Vagina (tissue), 2 donors: ENCODE data around the gene SPATA25. TPM values are rescaled to one million over a fixed set of nuclear protein-coding genes. Genes with fewer than 3 reads are reported as not detected.

Source experiments
- DNase-seq, 2 donors: peaks; one replicate each; pipeline ENCODE4 v3.0.0-alpha.2; 2017; ENCODE audit errors: extremely low spot score in 2 of 2
- H3K27ac ChIP-seq: fragments of 200-600 bp; sonication (generic); one replicate; pipeline ENCODE4 v1.5.1; 2019
- H3K27me3 ChIP-seq: fragments of 200-600 bp; sonication (generic); one replicate; pipeline ENCODE4 v1.5.1; 2019
- H3K36me3 ChIP-seq, 2 donors: fragments of 200-600 bp; sonication (generic); one replicate each; pipeline ENCODE4 v1.5.1; 2017 to 2019
- H3K4me1 ChIP-seq: fragments of 200-600 bp; sonication (generic); one replicate; pipeline ENCODE4 v1.5.1; 2019
- H3K4me3 ChIP-seq, 2 donors: fragments of 200-600 bp; sonication (generic); 1 replicate in 1 of 2; 2 replicates in 1 of 2; pipeline ENCODE4 v1.5.1; 2016 to 2019
- H3K9me3 ChIP-seq: fragments of 200-600 bp; sonication (generic); one replicate; pipeline ENCODE4 v1.5.1; 2019
- POLR2A ChIP-seq, 2 donors: fragments of 450-650 bp; IDR thresholded peaks; one replicate each; pipeline ENCODE4 v1.6.1; 2017; ENCODE audit warnings: antibody characterized with exemption in 2 of 2, mild to moderate bottlenecking in 2 of 2, moderate library complexity in 2 of 2
- POLR2AphosphoS5 ChIP-seq, 2 donors: sonication (generic); formaldehyde crosslinking; IDR thresholded peaks; one replicate each; pipeline ENCODE4 v1.9.0; 2017; ENCODE audit warnings: antibody characterized with exemption in 2 of 2, mild to moderate bottlenecking in 2 of 2, low read depth in 1 of 2; ENCODE audit not compliant: insufficient read depth in 1 of 2
- intact Hi-C: fragments of 100-400 bp; cut with DNase I; formaldehyde crosslinking; loops from one replicate; pipeline ENCODE4 v1.15.1; 2023
- total RNA-seq: library from RNA; depleted of rRNA; stranded (reverse); fragments of >200 nt; gene quantifications from one replicate; pipeline ENCODE4 v1.2.3, GENCODE V29; 2016
- TF ChIP-seq, protein P1 (sequence below), 3 experiments: fragments of 450-650 bp in 2 of 3; fragments of 200-600 bp in 1 of 3; sonication (generic) in 1 of 3; IDR thresholded peaks; one replicate each; pipeline ENCODE4 v1.5.1; 2017 to 2019; ENCODE audit warnings: antibody characterized with exemption in 3 of 3, mild to moderate bottlenecking in 2 of 3, moderate library complexity in 2 of 3

Gene SPATA25
- total RNA-seq, 1 donor from 2014 or later: 7.1 TPM

DNA sequence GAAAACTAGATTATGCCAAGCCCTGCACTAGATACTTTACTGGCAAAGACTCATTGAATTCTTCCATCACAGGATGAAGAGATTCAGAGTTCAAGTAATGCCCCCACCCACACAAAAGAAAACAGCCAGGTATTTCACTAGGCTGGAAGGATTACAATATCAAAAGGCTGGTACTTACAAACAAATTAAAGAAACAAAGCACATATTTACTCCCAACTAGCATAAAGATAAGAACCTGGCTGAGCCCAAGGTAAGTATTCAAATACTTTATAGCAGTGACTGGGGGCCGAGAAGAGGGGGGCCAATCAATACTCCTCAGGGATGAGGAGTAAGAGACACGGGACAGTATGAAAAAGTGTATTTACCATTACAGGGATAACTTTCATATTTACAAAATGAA is 33.9 kb downstream of the SPATA25 start:
- TF ChIP-seq POLR2AphosphoS5 (IDR thresholded peaks at IDR 0.05; ENCODE audit: insufficient read depth in 1 of 2, low read depth in 1 of 2) (no peak), POLR2A (IDR thresholded peaks at IDR 0.05) (no peak)
- TF ChIP-seq, protein P1, sequence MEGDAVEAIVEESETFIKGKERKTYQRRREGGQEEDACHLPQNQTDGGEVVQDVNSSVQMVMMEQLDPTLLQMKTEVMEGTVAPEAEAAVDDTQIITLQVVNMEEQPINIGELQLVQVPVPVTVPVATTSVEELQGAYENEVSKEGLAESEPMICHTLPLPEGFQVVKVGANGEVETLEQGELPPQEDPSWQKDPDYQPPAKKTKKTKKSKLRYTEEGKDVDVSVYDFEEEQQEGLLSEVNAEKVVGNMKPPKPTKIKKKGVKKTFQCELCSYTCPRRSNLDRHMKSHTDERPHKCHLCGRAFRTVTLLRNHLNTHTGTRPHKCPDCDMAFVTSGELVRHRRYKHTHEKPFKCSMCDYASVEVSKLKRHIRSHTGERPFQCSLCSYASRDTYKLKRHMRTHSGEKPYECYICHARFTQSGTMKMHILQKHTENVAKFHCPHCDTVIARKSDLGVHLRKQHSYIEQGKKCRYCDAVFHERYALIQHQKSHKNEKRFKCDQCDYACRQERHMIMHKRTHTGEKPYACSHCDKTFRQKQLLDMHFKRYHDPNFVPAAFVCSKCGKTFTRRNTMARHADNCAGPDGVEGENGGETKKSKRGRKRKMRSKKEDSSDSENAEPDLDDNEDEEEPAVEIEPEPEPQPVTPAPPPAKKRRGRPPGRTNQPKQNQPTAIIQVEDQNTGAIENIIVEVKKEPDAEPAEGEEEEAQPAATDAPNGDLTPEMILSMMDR (IDR thresholded peaks at IDR 0.05): no peak
- Histone ChIP-seq H3K9me3 (no peaks in the 10 kb centered on the region), H3K4me3 (no peak overlapping the region), H3K27ac (no peak overlapping the region), H3K4me1 (peaks cover 43% of the 10 kb centered on the region), H3K27me3 (no peaks in the 10 kb centered on the region), H3K36me3 (peaks cover 0 to 25% of the 10 kb centered on the region in 2 donors)
- DNase-seq: no peak
- intact Hi-C loops: no loop called here

DNA sequence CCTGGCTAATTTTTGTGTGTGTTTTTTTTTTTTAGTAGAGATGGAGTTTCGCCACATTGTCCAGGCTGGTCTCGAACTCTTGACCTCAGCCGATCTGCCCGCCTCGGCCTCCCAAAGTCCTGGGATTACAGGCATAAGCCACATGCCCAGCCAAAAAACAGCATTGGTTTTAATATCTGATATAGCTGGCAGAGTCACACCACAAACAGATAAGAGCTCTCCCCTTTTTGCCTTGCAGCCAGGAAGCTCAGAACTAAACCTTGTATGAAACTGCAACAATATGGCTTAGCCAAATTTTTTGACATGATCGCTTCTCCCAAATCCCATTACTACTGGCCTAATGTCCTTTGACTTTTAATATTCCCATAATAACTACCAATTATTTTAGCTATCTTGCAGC is 35.1 kb downstream of the SPATA25 start:
- Histone ChIP-seq H3K9me3 (no peaks in the 10 kb centered on the region), H3K36me3 (peaks cover 0 to 34% of the 10 kb centered on the region in 2 donors)
- intact Hi-C loops: no loop called here

DNA sequence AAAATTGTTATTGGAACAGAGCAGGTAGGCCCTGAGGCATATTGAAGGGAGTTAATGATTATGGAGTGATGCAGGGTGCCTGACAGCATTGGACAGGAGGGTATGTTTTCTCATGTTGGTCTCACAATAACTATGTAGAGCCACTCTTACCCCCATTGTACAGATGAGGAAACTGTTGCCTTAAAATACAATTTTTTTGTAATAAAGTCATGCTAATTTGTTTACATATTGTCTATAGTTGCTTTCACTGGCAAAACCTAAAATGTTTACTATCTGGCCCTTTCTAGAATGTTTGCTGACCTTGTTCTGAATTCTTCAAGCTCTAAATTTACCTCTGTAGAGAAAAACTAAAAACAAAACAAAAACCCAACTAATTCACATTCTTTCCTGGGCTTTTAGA is 35.9 kb downstream of the SPATA25 start:
- DNase-seq: no peak
- Histone ChIP-seq H3K27ac (no peak overlapping the region), H3K9me3 (no peaks in the 10 kb centered on the region), H3K4me3 (no peak overlapping the region), H3K4me1 (peaks cover 29% of the 10 kb centered on the region), H3K27me3 (no peaks in the 10 kb centered on the region), H3K36me3 (peaks cover 0 to 41% of the 10 kb centered on the region in 2 donors)
- intact Hi-C loops: no loop called here
- TF ChIP-seq, protein P1 (IDR thresholded peaks at IDR 0.05): no peak
- TF ChIP-seq POLR2A (IDR thresholded peaks at IDR 0.05) (no peak), POLR2AphosphoS5 (IDR thresholded peaks at IDR 0.05; ENCODE audit: insufficient read depth in 1 of 2, low read depth in 1 of 2) (no peak)

More for the DNA sequence above, 35.1 kb downstream of the SPATA25 start:
- Histone ChIP-seq H3K27me3 (no peaks in the 10 kb centered on the region), H3K27ac (no peak overlapping the region), H3K4me3 (no peak overlapping the region), H3K4me1 (peaks cover 33% of the 10 kb centered on the region)
- no peak for DNase-seq
- TF ChIP-seq POLR2A (IDR thresholded peaks at IDR 0.05) (no peak), POLR2AphosphoS5 (IDR thresholded peaks at IDR 0.05; ENCODE audit: insufficient read depth in 1 of 2, low read depth in 1 of 2) (no peak)
- TF ChIP-seq, protein P1 (IDR thresholded peaks at IDR 0.05): no peak

DNA sequence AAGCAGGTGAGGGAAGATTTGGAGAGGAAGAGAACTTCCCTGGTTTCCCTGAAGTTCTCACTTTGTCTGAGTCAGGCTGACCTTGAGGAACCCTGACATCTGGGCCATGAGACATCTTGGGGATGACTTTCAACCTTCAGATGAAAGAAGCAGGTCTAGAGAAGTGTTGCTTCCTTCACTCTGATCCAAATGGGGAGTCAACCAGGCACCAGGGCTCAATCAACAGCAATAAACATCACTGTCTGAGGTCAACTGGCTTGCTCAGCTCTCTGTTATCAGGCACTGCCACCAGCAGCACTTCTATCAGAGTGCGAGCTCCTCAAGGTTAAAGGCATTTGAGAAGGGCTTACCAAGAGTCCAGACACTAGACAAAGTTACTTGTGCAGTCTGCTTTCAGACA is 36.5 kb downstream of the SPATA25 start:
- peaks cover 0 to 47% of the 10 kb centered on the region in 2 donors for H3K36me3 ChIP-seq
- TF ChIP-seq POLR2AphosphoS5 (IDR thresholded peaks at IDR 0.05; ENCODE audit: insufficient read depth in 1 of 2, low read depth in 1 of 2) (no peak), POLR2A (IDR thresholded peaks at IDR 0.05) (no peak)
- TF ChIP-seq, protein P1 (IDR thresholded peaks at IDR 0.05): no peak

DNA sequence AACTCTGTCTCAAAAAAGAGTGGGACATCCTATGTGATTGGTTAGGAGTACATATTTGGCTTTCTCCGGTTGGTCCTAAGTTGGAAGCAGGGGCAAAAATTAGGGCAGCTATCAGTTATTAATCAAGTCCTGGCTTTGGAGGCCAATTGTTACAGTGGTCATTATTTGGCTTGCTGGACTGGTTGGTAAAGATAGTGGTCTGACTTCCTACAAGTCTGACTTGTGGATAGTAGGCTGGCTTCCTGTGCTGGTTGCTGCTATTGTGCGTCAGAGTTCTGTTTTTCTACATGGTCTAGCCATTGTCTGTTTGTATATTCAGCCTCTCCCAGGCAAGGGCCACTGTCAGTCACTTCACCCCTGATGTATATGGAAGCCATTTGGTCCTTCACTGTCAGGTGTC is 37.2 kb downstream of the SPATA25 start:
- Histone ChIP-seq H3K4me1 (peaks cover 16% of the 10 kb centered on the region), H3K4me3 (no peak overlapping the region), H3K36me3 (peaks cover 0 to 48% of the 10 kb centered on the region in 2 donors), H3K27me3 (no peaks in the 10 kb centered on the region), H3K9me3 (no peaks in the 10 kb centered on the region), H3K27ac (no peak overlapping the region)
- DNase-seq: no peak
- intact Hi-C loops: no loop called here
- TF ChIP-seq POLR2AphosphoS5 (IDR thresholded peaks at IDR 0.05; ENCODE audit: insufficient read depth in 1 of 2, low read depth in 1 of 2) (no peak), POLR2A (IDR thresholded peaks at IDR 0.05) (no peak)
- TF ChIP-seq, protein P1 (IDR thresholded peaks at IDR 0.05): no peak

More for the DNA sequence above, 36.5 kb downstream of the SPATA25 start:
- Histone ChIP-seq H3K4me1 (peaks cover 23% of the 10 kb centered on the region), H3K4me3 (no peak overlapping the region), H3K9me3 (no peaks in the 10 kb centered on the region), H3K27ac (no peak overlapping the region), H3K27me3 (no peaks in the 10 kb centered on the region)
- intact Hi-C loops: no loop called here
- no peak for DNase-seq
